HG03558 (cell line): ENCODE results near the gene UST.

Experiments used
- ATAC-seq: cut with Tn5 transposase; IDR thresholded peaks from one replicate; pipeline ENCODE4 v1.9.1; 2021; ENCODE audit warnings: moderate number of reproducible peaks; ENCODE audit not compliant: unreplicated experiment; ENCODE audit errors: extremely low read depth

UST gene

GRCh38 chr6:149049230-149049629 is 302.4 kb downstream of the UST start:
- ATAC-seq, result no peak

- no peak for ATAC-seq
Measured at GRCh38 chr6:149050160-149050559, 303.3 kb downstream of the UST start.

GRCh38 chr6:149052350-149053106 is 305.7 kb downstream of the UST start:
- peak; percentile 42 for ATAC-seq

- no peak for ATAC-seq
Measured at GRCh38 chr6:149053848-149054558, 307.2 kb downstream of the UST start.

- ATAC-seq, result peak; percentile 62
Measured at GRCh38 chr6:149054559-149055194, 307.8 kb downstream of the UST start.

- peak; percentile 6 for ATAC-seq
Measured at GRCh38 chr6:149055195-149055899, 308.5 kb downstream of the UST start.

- ATAC-seq, result no peak
Measured at GRCh38 chr6:149056777-149057463, 310.1 kb downstream of the UST start.

GRCh38 chr6:149057464-149057840 is 310.6 kb downstream of the UST start:
- no peak for ATAC-seq

GRCh38 chr6:149059557-149059956 is 312.7 kb downstream of the UST start:
- no peak for ATAC-seq

- ATAC-seq, result peak; percentile 62
Measured at GRCh38 chr6:149060300-149060984, 313.6 kb downstream of the UST start.

- no peak for ATAC-seq
Measured at GRCh38 chr6:149060985-149061760, 314.3 kb downstream of the UST start.

GRCh38 chr6:149061930-149062329 is 315.1 kb downstream of the UST start:
- ATAC-seq, result no peak

- no peak for ATAC-seq
Measured at GRCh38 chr6:149062653-149063348, 316.0 kb downstream of the UST start.

GRCh38 chr6:149063468-149063867 is 316.6 kb downstream of the UST start:
- no peak for ATAC-seq

GRCh38 chr6:149064001-149064659 is 317.3 kb downstream of the UST start:
- no peak for ATAC-seq

GRCh38 chr6:149064660-149065015 is 317.8 kb downstream of the UST start:
- no peak for ATAC-seq

GRCh38 chr6:149065121-149065520 is 318.3 kb downstream of the UST start:
- ATAC-seq, result no peak
